ENCODE measurements around the gene PINLYP. TPM values are rescaled to one million over a fixed set of nuclear protein-coding genes. Genes with fewer than 3 reads are reported as not detected.
A peak's percentile ranks its signal among the peaks of the same experiment; 100 is the strongest.
"Not testable (repeated sequence)": the region's sequence is repeated elsewhere in the genome, so short reads cannot be mapped to it uniquely, and the experiment has no call there.

PINLYP gene
- total RNA-seq = 0.73 and 2.3 TPM in 2 replicates

- DNase-seq (ENCODE audit: low read depth, low spot score) = peak; percentile 97
Measured at GRCh38 chr19:43575156-43575950, at the start of gene PINLYP, which contains the start of gene XRCC1. Gene PINLYP, plus strand, starts transcription at chr19:43575801. Its CDS starts 1,391 bp downstream, at chr19:43577192. Gene XRCC1, minus strand, starts transcription at chr19:43575527. Its CDS starts 69 bp downstream, at chr19:43575458.

- DNase-seq (ENCODE audit: low read depth, low spot score) = no peak
Measured at GRCh38 chr19:43525836-43526771, 49.5 kb upstream of the PINLYP start.

GRCh38 chr19:43526884-43527859 lies 48.4 kb upstream of the PINLYP start, which contains the start of gene ETHE1:
Gene ETHE1, minus strand, starts transcription at chr19:43527201. Its CDS starts 24 bp downstream, at chr19:43527177.
- no peak for DNase-seq (ENCODE audit: low read depth, low spot score)

GRCh38 chr19:43527860-43528622 lies 47.6 kb upstream of the PINLYP start:
- no peak for DNase-seq (ENCODE audit: low read depth, low spot score)

- no peak for DNase-seq (ENCODE audit: low read depth, low spot score)
Measured at GRCh38 chr19:43532571-43532961, 43.0 kb upstream of the PINLYP start.

- peak; percentile 64 for DNase-seq (ENCODE audit: low read depth, low spot score)
Measured at GRCh38 chr19:43532962-43533545, 42.5 kb upstream of the PINLYP start, which contains the start of gene ZNF575. Gene ZNF575, plus strand, starts transcription at chr19:43533188. Its CDS starts 1,235 bp downstream, at chr19:43534423.

- peak; percentile 99 for DNase-seq (ENCODE audit: low read depth, low spot score)
Measured at GRCh38 chr19:43533546-43534304, 41.9 kb upstream of the PINLYP start.

GRCh38 chr19:43534305-43534815 lies 41.2 kb upstream of the PINLYP start:
- DNase-seq (ENCODE audit: low read depth, low spot score) = no peak

- no peak for DNase-seq (ENCODE audit: low read depth, low spot score)
Measured at GRCh38 chr19:43534816-43535761, 40.5 kb upstream of the PINLYP start.

- no peak for DNase-seq (ENCODE audit: low read depth, low spot score)
Measured at GRCh38 chr19:43538922-43539321, 36.7 kb upstream of the PINLYP start.

- no peak for DNase-seq (ENCODE audit: low read depth, low spot score)
Measured at GRCh38 chr19:43540381-43540780, 35.2 kb upstream of the PINLYP start.

- no peak for DNase-seq (ENCODE audit: low read depth, low spot score)
Measured at GRCh38 chr19:43541920-43542650, 33.5 kb upstream of the PINLYP start.

GRCh38 chr19:43544077-43544476 lies 31.5 kb upstream of the PINLYP start:
- no peak for DNase-seq (ENCODE audit: low read depth, low spot score)

GRCh38 chr19:43545276-43545675 lies 30.3 kb upstream of the PINLYP start:
- no peak for DNase-seq (ENCODE audit: low read depth, low spot score)

- DNase-seq (ENCODE audit: low read depth, low spot score) = no peak
Measured at GRCh38 chr19:43545981-43546380, 29.6 kb upstream of the PINLYP start.

- no peak for DNase-seq (ENCODE audit: low read depth, low spot score)
Measured at GRCh38 chr19:43546581-43546980, 29.0 kb upstream of the PINLYP start.

GRCh38 chr19:43547926-43548325 lies 27.7 kb upstream of the PINLYP start:
- not testable (repeated sequence) for DNase-seq (ENCODE audit: low read depth, low spot score)
